Measurements from ENCODE around the gene CPS1.

CPS1 gene

GRCh38 chr2:210556329-210556980 lies at the start of gene CPS1:
TSS of gene CPS1 (plus strand) at chr2:210556599. CDS start at chr2:210556734, 135 bp downstream.
- TF ChIP-seq, protein P1, sequence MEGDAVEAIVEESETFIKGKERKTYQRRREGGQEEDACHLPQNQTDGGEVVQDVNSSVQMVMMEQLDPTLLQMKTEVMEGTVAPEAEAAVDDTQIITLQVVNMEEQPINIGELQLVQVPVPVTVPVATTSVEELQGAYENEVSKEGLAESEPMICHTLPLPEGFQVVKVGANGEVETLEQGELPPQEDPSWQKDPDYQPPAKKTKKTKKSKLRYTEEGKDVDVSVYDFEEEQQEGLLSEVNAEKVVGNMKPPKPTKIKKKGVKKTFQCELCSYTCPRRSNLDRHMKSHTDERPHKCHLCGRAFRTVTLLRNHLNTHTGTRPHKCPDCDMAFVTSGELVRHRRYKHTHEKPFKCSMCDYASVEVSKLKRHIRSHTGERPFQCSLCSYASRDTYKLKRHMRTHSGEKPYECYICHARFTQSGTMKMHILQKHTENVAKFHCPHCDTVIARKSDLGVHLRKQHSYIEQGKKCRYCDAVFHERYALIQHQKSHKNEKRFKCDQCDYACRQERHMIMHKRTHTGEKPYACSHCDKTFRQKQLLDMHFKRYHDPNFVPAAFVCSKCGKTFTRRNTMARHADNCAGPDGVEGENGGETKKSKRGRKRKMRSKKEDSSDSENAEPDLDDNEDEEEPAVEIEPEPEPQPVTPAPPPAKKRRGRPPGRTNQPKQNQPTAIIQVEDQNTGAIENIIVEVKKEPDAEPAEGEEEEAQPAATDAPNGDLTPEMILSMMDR (IDR thresholded peaks at IDR 0.05; ENCODE audit: low read depth, low read length), result no peak

GRCh38 chr2:210515911-210516310 lies 40.5 kb upstream of the CPS1 start:
- DNase-seq, result no peak
- no peak overlapping the region for H3K27ac ChIP-seq
- H3K4me3 ChIP-seq (ENCODE audit: low read depth, low read length), result no peak overlapping the region
- no peaks in the 10 kb centered on the region for H3K36me3 ChIP-seq
- H3K9me3 ChIP-seq (ENCODE audit: severe bottlenecking), result no peaks in the 10 kb centered on the region
- TF ChIP-seq, protein P1 (IDR thresholded peaks at IDR 0.05; ENCODE audit: low read depth, low read length), result no peak
- no peaks in the 10 kb centered on the region for H3K27me3 ChIP-seq (ENCODE audit: insufficient read depth, low read depth, severe bottlenecking)

More at GRCh38 chr2:210556329-210556980, at the start of gene CPS1:
- no peak within 1 kb of the TSS for H3K27ac ChIP-seq
- H3K4me3 ChIP-seq (ENCODE audit: low read depth, low read length), result no peak within 1 kb of the TSS
- H3K27me3 ChIP-seq (ENCODE audit: insufficient read depth, low read depth, severe bottlenecking), result no peaks in the 10 kb centered on the region
- no peaks in the 10 kb centered on the region for H3K36me3 ChIP-seq
- H3K9me3 ChIP-seq (ENCODE audit: severe bottlenecking), result no peaks in the 10 kb centered on the region
- DNase-seq, result no peak

DNA sequence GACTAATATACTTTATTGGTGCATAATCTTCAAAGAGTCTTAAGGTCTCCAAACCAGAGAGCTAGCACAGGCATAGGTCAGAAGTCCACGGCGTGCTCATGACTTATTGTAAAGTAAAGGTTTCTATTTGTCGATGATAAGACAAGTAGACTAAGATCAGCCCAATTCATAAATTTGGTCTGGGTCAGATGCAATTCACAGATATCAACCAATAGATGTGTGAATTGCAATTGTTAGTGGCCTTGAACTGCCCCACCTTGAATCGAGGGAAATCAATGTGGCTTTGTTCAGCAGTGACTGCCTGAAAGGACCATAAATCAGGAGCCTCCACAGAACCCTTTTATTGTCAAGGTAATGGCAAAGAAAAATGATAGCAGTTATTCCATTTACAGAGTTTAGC lies 39.1 kb upstream of the CPS1 start:
- TF ChIP-seq, protein P1 (IDR thresholded peaks at IDR 0.05; ENCODE audit: low read depth, low read length), result no peak
- H3K27ac ChIP-seq, result no peak overlapping the region
- DNase-seq, result no peak

GRCh38 chr2:210519594-210519993 lies 36.8 kb upstream of the CPS1 start:
- no peak overlapping the region for H3K4me3 ChIP-seq (ENCODE audit: low read depth, low read length)
- TF ChIP-seq, protein P1 (IDR thresholded peaks at IDR 0.05; ENCODE audit: low read depth, low read length), result no peak
- no peaks in the 10 kb centered on the region for H3K36me3 ChIP-seq
- H3K9me3 ChIP-seq (ENCODE audit: severe bottlenecking), result no peaks in the 10 kb centered on the region
- no peak for DNase-seq
- H3K27ac ChIP-seq, result no peak overlapping the region
- no peaks in the 10 kb centered on the region for H3K27me3 ChIP-seq (ENCODE audit: insufficient read depth, low read depth, severe bottlenecking)

More for the DNA sequence above, 39.1 kb upstream of the CPS1 start:
- Histone ChIP-seq H3K9me3 (ENCODE audit: severe bottlenecking) (no peaks in the 10 kb centered on the region), H3K27me3 (ENCODE audit: insufficient read depth, low read depth, severe bottlenecking) (no peaks in the 10 kb centered on the region), H3K36me3 (no peaks in the 10 kb centered on the region), H3K4me3 (ENCODE audit: low read depth, low read length) (no peak overlapping the region)

- no peak overlapping the region for H3K4me3 ChIP-seq (ENCODE audit: low read depth, low read length)
- no peaks in the 10 kb centered on the region for H3K27me3 ChIP-seq (ENCODE audit: insufficient read depth, low read depth, severe bottlenecking)
- TF ChIP-seq, protein P1 (IDR thresholded peaks at IDR 0.05; ENCODE audit: low read depth, low read length), result no peak
- H3K36me3 ChIP-seq, result no peaks in the 10 kb centered on the region
- no peak overlapping the region for H3K27ac ChIP-seq
- DNase-seq, result no peak
- no peaks in the 10 kb centered on the region for H3K9me3 ChIP-seq (ENCODE audit: severe bottlenecking)
Observed at GRCh38 chr2:210522399-210522798, 34.0 kb upstream of the CPS1 start.

Measured in WERI-Rb-1 (cell line).